Measurements from ENCODE around the gene SLC66A3. TPM values are rescaled to one million over a fixed set of nuclear protein-coding genes. Genes with fewer than 3 reads are reported as not detected.

Gene SLC66A3
- total RNA-seq, 1 donor from 2014 or later: 14.2 TPM

DNA sequence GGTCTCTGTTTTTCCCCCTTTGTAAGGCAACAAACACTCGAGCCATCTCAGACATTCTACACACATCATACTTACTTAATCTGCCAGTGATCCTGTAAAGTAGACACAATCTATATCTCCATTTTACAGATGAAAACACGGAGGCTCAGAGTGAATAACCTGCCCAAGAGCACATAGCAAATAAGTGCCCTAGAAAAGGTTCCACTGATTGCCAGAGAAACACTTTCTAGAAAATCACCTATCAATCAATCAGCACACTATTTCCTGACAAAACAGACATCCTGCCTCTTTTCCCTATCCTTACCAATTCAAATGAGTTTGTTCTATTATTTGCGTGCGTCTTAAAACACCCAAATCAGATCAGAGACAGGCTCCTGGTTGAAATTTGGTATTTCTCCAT lies 23.9 kb downstream of the SLC66A3 start:
- Histone ChIP-seq H3K36me3 (ENCODE audit: control insufficient read depth, insufficient read depth, low read length) (no peaks in the 10 kb centered on the region), H3K27me3 (ENCODE audit: control insufficient read depth, insufficient read depth, low read length) (no peaks in the 10 kb centered on the region), H3K4me3 (ENCODE audit: low read depth, low read length) (no peak overlapping the region)
- TF ChIP-seq, protein P1, sequence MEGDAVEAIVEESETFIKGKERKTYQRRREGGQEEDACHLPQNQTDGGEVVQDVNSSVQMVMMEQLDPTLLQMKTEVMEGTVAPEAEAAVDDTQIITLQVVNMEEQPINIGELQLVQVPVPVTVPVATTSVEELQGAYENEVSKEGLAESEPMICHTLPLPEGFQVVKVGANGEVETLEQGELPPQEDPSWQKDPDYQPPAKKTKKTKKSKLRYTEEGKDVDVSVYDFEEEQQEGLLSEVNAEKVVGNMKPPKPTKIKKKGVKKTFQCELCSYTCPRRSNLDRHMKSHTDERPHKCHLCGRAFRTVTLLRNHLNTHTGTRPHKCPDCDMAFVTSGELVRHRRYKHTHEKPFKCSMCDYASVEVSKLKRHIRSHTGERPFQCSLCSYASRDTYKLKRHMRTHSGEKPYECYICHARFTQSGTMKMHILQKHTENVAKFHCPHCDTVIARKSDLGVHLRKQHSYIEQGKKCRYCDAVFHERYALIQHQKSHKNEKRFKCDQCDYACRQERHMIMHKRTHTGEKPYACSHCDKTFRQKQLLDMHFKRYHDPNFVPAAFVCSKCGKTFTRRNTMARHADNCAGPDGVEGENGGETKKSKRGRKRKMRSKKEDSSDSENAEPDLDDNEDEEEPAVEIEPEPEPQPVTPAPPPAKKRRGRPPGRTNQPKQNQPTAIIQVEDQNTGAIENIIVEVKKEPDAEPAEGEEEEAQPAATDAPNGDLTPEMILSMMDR (IDR thresholded peaks at IDR 0.05; ENCODE audit: insufficient read depth, low read length, poor library complexity, severe bottlenecking): no peak
- no peak for DNase-seq (ENCODE audit: low read depth)

DNA sequence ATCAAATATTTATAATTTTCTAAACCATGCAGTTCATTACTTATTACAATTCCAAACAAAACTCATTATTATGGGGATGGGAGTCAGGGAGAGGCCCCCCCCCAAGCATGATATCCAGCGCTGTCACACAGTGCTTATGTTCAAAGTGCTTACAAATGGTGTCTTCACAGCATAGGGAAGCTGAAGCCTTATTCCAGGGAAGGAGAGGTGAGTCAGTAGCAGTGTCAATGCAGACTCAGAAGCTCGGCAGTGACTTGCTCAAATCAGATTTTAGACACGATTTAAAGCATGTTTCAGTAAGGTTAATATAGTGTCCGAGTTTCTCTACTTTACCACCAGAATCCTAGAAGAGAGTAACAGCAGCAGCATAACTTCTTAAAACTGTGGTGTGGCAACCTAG lies 24.6 kb downstream of the SLC66A3 start:
- TF ChIP-seq, protein P1 (IDR thresholded peaks at IDR 0.05; ENCODE audit: insufficient read depth, low read length, poor library complexity, severe bottlenecking): no peak
- Histone ChIP-seq H3K36me3 (ENCODE audit: control insufficient read depth, insufficient read depth, low read length) (no peaks in the 10 kb centered on the region), H3K4me3 (ENCODE audit: low read depth, low read length) (no peak overlapping the region), H3K27me3 (ENCODE audit: control insufficient read depth, insufficient read depth, low read length) (no peaks in the 10 kb centered on the region)
- no peak for DNase-seq (ENCODE audit: low read depth)

DNA sequence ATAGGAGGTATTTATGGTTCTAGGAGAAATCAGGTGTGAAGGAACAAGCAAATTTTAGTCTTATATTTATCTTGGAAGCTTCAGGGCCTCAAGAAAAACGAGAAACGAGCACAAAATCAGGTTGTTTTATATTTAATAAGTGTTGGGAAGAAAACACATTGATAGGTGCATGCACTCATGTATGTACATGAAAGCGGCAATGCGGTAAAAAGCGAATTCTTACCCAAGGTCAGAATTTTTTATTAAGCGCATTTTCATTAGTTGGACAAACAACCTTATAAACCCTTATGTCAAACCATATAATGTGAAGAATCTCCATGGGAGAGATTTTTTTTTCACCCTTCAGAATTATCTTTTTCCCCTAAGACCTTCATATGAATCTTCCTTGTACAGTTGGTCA lies 25.4 kb downstream of the SLC66A3 start:
- DNase-seq (ENCODE audit: low read depth): no peak

GRCh38 chr2:11182951-11183350 lies 27.7 kb downstream of the SLC66A3 start:
- Histone ChIP-seq H3K4me3 (ENCODE audit: low read depth, low read length) (no peak overlapping the region), H3K27me3 (ENCODE audit: control insufficient read depth, insufficient read depth, low read length) (no peaks in the 10 kb centered on the region), H3K36me3 (ENCODE audit: control insufficient read depth, insufficient read depth, low read length) (no peaks in the 10 kb centered on the region)
- no peak for DNase-seq (ENCODE audit: low read depth)
- TF ChIP-seq, protein P1 (IDR thresholded peaks at IDR 0.05; ENCODE audit: insufficient read depth, low read length, poor library complexity, severe bottlenecking): no peak

More for the DNA sequence above, 25.4 kb downstream of the SLC66A3 start:
- TF ChIP-seq, protein P1 (IDR thresholded peaks at IDR 0.05; ENCODE audit: insufficient read depth, low read length, poor library complexity, severe bottlenecking): no peak
- H3K36me3 ChIP-seq (ENCODE audit: control insufficient read depth, insufficient read depth, low read length): no peaks in the 10 kb centered on the region
- no peak overlapping the region for H3K4me3 ChIP-seq (ENCODE audit: low read depth, low read length)
- no peaks in the 10 kb centered on the region for H3K27me3 ChIP-seq (ENCODE audit: control insufficient read depth, insufficient read depth, low read length)

DNA sequence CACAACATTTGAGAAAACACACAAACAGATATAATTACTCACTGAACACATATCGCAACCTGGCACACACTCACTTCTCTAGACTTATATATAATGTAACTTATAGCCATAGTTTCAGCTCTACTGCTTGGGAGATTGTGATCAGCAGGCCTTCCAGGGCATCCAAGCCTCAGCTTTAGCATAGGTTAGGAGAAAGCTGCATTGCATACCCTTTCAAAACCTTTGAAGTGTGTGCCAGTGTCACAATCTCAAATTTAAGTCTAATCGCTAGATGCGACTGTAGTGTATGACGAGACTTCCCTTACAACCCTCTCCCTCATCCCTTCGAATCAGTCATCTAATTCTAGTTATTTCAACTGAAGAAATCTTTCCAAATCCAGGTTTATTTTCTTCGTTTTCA lies 30.9 kb downstream of the SLC66A3 start:
- TF ChIP-seq, protein P1 (IDR thresholded peaks at IDR 0.05; ENCODE audit: insufficient read depth, low read length, poor library complexity, severe bottlenecking): no peak
- no peaks in the 10 kb centered on the region for H3K36me3 ChIP-seq (ENCODE audit: control insufficient read depth, insufficient read depth, low read length)
- DNase-seq (ENCODE audit: low read depth): no peak
- no peaks in the 10 kb centered on the region for H3K27me3 ChIP-seq (ENCODE audit: control insufficient read depth, insufficient read depth, low read length)
- no peak overlapping the region for H3K4me3 ChIP-seq (ENCODE audit: low read depth, low read length)

DNA sequence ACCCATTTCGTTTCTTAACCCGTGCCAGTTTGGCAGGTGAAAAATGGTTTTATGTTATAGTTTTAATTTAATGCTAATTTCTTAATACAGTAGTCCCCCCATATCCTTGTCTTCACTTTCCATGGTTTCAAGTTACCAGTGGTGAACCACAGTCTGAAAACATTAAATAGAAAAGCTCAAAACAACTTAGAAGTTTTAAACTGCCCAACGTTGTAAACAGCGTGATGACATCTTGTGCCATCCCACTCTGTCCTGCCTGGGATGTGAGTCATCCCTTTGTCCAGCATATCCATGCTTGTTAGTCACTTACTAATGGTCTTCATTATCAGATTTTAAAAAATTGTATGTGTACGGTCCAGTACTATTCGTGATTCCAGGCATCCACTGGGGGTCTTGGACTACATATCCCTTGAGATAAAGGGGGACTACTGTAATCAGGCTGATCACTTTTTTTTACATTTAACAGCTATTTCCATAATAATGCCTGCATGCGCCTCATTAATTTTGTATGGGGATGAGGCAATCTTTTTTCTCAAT lies 31.9 kb downstream of the SLC66A3 start:
- no peaks in the 10 kb centered on the region for H3K36me3 ChIP-seq (ENCODE audit: control insufficient read depth, insufficient read depth, low read length)
- DNase-seq (ENCODE audit: low read depth): no peak
- TF ChIP-seq, protein P1 (IDR thresholded peaks at IDR 0.05; ENCODE audit: insufficient read depth, low read length, poor library complexity, severe bottlenecking): no peak
- H3K27me3 ChIP-seq (ENCODE audit: control insufficient read depth, insufficient read depth, low read length): no peaks in the 10 kb centered on the region
- H3K4me3 ChIP-seq (ENCODE audit: low read depth, low read length): no peak overlapping the region

All from kidney epithelial cell (primary cell).